GM21528 (cell line): ENCODE data around the gene SPAG7.

ENCODE experiments used
- ATAC-seq: cut with Tn5 transposase; IDR thresholded peaks from one replicate; pipeline ENCODE4 v1.9.1; 2021; ENCODE audit warnings: mild to moderate bottlenecking, moderate library complexity; ENCODE audit not compliant: unreplicated experiment, low FRiP score

SPAG7 gene

DNA sequence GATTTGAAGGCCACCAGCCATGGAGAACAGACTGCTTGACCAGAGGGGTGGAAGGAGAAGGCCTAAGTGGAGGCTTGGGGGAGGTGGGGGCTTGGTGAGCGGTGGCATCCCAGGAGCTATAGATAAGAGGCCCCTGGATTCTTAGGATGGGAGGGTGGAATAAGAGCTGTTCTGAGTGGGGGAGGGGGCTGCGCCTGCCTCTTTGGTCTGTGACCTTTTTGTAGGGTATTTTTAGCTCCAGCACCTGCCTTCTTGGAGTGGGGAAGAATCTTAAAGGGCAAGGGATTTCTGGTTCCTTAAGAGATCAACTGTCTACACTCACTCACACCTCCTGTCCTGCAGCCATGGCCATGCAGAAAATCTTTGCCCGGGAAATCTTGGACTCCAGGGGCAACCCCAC lies 16.1 kb downstream of the SPAG7 start:
- no peak for ATAC-seq

DNA sequence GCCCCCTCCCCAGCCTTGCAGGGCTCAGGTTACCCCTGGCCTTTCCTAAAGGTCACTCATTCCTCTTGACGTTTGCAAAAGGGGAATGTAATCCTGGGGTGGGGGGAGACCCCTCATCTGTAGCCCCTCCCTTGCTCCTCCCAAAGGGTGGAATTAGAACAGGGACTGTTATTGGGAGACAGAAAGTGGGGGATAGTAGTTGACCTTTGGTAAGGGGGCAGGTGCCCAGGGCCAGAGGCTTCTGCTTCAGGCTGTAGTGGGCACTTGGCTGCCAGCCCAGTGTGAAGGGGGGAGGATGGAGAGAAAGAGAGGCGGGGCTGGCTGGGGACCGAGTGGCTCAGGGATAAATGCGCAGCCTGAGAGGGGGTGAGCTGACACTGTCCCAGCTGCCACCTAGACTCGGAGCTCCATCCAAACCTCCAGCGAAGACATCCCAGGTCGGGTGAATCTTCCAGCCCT lies 16.8 kb downstream of the SPAG7 start, which contains the start of gene ENO3:
ENO3 (plus strand) TSS at position 374 of the 459 bp plus-strand sequence. CDS start 711 bp downstream, outside the sequence.
- ATAC-seq: no peak

DNA sequence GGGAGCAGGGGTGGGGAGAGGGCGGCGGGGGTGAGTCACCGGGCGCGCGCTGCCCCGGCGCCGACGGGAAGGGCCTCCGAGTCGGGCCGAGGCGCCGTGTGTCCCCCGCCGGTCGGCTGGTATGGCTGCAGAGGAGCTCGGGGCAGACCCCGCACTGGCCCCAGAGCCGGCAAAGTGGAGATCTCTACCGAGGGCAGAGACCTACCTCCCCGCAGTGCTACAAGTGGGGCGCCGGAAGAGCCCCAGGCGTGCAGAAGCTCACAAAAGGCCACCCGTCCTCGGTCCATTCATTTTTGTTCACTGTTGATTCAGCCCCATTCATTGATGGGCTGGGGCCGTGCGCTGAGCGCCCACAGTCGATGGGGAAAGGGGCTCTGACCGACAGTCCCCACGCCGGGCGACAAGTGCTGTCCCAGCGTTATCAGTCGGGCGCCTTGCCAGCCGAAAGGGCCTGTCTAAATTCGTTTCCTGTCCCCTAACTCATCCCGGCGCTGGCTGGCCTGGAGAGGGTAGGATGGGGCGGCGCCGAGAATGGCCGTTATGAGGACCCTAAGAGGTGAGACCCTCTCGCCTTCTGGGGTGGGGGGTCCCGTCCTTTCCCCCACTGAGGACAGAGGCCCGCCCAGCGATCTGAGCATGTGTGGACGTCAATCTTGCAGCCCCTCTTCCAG lies 17.4 kb downstream of the SPAG7 start:
- peak; percentile 1 for ATAC-seq

DNA sequence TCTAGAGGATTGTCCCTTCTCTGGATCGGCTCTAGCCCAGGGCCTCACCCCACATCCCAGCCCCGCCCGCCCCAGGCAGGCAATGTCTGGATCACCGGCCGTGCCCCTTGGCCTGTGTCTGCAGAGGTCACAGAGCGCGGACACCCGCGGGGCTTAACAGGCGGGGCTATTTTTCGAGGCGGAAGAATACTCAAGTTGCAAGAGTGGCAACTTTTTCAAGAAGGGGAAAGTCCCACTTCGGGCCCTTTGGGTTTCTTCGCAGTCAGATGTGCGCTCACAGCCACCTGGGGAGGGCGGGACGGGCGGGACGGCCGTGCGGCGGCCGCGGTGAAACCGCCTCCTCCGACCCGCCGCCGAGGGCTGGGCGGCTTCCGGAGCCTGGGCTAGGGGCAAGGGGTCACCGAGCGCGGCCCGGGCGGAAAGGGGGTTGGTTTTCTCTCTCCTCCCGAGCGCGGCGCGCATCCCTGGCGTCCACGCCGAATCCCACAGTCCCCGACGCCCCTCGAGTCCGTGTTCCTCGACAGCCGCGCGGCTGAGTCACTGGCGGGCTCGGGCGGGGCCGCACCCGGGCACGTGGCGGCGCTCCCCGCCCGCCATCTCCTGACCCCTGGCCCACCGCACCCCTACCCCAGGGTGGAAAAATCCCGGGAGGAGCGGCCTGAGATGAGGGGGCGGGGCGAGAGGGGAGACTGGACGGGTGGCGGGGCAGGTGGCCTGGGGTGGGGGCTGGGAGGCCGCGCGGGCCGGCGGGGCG lies 18.1 kb downstream of the SPAG7 start:
- peak; percentile 30 for ATAC-seq

DNA sequence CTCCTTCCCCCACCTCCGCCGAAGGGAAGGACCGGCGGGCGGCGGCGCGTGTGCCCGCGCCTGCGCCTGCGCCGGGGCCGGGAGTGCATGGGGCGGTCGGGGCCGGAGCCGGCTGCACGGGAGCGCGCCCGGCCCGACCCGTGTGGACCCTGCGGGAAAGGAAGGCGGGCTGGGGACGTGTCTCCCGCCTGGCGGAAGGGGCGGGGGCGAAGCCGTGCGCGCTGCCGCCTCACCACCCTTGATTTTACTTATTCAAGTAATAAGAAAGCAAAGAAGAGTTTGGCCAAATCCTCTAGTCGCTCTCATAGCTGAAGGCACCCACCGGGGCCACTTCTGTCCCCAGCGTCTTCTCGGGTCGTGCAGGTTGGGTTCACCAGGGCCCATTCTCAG lies 18.7 kb downstream of the SPAG7 start:
- ATAC-seq: peak; percentile 35

DNA sequence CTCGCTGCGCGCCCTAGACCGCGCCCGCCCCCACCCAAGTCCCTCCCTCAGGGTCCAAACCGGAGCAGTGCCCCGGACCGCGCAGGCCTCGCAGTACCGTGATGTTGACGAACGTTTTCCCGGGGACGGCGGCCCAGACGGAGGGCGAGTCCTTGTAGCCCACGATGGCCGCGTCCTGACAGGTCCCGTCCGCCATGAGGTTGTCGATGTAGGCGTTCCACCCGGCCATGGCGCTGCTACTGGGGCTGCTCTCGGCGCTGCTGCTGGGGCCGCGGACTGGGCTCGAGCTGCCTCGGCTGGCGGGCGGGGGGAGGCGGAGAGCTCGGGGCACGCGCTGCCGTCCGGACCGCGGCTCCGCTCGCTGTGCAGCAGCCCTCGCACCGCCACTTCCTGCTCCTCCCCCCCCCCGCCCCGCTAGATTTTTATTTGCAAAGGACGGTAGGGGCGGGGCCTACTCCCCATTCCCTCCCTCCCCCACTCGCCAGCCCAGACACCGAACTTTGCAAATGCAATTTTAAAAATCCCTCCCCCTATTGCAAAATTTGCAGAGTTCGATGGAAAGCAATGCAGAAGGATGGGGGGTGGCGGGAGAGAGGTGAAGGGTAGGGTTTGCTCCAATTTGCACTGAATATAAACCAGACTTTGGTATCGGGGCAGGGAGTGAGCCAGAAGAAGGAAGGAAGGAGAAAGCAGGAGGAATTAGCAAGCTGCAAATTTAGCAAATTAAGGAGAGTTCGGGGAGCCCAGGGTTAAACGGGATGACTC lies 19.3 kb downstream of the SPAG7 start, which contains the start of gene PFN1:
PFN1 (minus strand) TSS at position 365 of the 765 bp plus-strand sequence; CDS start at position 229, 136 bp downstream.
- ATAC-seq: peak; percentile 16

DNA sequence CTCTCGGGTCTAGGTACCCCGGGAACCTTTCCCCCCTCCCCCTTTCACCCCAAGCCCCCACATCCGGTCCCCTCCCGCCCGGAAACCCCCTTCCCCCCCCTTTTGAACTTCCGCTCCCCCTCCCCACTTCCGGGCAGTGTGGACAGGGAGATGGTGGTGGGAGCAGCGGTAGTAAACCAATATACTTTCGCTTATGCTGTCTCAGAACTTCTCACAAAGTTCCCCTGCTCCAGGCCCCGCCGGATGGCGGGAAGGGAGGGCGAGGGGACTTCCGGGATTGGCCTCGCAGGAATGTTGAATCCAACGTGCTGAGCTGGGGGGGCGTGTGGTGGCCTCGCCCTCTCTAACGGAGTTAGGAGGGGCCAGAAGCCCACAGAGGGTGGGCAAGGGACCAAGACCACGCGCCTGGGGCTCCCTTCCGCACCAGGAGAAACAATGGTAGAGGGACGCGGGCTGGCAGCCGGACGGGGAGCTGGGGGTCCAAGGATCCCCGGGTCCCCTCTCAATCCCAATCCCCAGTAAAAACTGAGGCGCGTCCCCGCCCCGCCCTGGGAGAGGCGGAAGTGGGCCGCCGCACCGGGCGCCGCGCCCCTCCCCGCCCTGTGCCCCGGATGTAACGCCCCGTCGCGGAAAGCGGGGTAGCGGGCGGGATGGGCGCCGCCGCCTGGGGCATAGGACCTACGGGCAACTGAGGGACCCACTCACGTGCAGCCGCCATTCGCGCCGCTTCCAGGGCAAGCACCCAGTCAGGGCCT lies 20.0 kb downstream of the SPAG7 start:
- no peak for ATAC-seq

DNA sequence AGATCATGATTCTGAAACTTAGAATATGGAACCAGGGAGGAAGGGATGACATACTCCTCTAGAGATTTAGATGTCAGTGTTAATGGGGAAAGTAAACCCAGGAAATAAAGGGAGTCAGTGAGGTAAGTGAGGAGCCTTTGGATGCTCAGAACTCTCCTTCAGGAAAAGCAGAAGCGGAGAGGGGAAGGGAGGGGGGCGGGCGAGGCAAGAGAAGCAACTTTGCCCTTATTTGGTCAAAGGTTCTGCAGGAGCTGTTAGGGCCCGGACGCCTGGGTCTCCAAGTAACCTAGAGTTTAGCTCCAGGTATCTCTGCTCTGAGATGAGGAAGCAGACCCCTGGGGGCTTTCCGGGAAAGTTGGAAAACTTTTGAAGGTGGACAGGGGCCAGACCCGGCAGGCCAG lies 20.6 kb downstream of the SPAG7 start:
- ATAC-seq: no peak

DNA sequence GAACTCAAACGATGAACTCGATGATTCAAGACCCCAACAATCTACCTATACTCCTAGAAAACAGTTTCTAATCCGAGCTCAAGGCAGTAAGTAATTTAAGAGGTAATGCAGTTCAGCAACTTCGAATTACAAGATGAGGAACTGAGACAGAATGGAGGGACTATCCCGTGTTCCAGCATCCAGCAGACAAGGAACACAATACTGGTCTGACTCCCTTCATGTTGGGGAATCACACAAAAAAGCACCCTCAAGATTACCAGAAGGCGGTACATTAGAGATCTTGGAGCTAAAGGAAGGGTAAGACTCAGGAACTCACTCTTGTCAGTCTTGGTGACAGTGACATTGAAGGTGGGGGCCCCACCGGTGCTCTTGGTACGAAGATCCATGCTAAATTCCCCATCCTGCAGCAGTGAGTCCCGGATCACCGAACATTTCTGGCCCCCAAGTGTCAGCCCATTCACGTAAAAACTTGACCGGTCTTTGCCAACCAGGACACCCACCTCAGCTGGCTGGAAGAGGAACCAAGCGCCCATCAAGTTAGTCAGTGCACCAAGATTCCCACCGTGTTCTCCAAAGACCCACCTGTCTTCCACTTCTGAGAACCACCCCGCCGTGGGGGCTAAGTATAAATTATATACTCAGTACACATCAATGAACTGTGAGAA lies 21.2 kb downstream of the SPAG7 start:
- no peak for ATAC-seq

DNA sequence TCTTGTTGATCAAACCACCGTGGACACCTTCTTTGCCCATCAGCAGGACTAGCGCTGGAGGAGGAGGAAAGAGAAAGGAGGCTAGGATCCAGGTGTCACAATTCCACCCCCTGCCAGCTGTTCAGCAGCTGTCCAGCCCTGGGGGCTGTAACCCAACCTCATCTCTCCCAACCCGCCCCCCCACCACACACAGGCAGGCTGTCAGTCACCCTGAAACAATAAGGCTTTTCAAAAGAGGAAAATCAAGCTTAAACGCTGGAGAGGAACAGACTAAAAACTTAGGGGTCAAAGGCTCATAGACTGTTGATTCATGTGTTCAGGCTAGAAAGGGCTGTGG lies 21.7 kb downstream of the SPAG7 start:
- no peak for ATAC-seq

DNA sequence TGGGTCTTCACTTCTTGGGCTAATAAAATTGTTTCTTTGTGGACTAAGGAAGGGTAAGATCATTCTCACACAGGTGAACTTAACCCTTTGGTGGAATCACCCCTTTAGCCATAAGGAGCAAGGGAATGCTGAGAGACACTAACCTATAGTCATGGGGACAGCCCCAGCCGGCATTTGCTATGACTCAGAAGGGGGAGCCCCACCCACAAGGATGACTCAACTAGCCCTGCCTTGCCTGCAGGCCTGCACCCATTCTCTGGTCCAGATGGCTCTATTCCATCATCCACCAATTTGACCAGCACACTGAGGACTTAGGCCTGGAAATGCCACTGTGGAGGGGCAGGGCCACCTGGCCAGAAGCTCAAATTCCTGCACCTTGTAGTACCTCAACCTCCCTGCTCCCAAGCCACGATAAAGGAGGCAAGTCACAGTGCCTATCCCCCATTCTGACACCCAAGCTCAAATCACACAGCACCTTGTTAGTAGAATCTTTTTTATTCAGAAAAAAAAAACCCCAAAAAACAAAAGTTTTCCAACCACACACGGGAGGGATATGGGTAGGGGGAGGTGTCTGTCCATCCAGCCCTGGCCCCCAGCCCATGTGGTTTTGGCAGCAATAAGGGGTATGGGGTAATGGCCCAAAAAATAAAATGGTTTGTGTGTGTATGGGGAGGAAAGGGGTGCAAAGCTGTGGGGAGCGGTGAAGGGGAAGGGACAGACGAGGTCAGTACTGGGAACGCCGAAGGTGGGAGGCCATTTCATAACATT lies 22.3 kb downstream of the SPAG7 start:
- ATAC-seq: no peak

DNA sequence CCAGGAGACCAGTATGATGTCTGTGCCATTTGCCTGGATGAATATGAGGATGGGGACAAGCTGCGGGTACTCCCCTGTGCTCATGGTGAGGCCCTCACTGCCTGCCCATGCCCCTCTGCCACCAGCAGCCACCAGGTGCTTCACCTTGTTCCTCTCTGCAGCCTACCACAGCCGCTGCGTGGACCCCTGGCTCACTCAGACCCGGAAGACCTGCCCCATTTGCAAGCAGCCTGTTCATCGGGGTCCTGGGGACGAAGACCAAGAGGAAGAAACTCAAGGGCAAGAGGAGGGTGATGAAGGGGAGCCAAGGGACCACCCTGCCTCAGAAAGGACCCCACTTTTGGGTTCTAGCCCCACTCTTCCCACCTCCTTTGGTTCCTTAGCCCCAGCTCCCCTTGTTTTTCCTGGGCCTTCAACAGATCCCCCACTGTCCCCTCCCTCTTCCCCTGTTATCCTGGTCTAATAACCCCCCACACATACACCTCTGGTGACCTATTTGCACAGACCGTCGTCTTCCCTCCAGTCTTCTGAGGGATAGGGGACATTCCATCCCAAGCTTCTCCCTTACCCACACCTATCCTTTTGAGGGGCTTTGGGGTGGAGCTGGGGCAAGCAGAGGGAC lies 23.0 kb downstream of the SPAG7 start:
- no peak for ATAC-seq

DNA sequence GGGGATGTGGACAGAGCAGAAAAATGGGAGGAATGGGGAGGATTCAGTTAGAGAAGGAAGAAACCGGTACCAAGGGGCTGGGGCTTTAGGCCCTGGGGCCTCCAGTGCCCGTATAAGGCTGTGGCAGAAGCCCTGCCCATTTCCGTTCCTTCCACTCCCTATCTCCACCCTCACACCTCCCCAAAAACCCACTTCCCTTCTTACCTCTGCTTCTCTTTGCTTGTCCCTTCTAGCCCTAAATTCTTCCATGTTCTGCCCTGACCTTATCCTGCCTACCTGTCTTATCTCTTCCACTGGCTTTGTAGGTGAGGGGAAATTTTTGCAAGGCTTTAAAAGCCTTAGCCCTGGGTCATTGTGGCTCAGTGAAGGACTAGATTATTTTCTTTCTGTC lies 23.5 kb downstream of the SPAG7 start:
- no peak for ATAC-seq

DNA sequence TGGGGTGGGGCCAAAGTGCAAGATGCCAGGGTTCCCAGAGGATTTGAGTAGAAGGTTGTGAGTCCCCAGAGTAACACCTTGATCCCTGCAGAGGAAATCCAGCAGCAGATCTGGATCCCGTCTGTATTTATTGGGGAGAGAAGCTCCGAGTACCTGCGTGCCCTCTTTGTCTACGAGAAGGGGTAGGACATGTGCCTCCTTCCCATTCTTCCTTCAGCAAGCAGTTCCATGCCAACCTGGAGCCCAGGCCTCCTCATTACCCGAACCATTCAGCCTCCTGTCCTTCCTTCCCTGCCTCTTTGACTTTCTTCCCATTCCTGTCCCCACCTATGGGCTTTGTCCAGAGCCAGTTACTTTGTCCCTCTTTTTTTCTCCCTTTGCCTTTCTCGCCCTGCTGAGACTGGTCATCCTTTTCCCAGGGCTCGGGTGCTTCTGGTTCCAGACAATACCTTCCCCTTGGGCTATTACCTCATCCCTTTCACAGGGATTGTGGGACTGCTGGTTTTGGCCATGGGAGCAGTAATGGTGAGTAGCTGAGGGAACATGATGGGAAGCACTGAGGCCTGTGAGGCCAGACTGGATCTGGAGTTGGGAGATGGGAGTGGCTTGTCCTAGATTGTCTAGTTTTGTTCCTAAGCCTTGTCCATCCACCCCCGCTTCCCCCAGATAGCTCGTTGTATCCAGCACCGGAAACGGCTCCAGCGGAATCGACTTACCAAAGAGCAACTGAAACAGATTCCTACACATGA lies 24.7 kb downstream of the SPAG7 start:
- ATAC-seq: no peak

DNA sequence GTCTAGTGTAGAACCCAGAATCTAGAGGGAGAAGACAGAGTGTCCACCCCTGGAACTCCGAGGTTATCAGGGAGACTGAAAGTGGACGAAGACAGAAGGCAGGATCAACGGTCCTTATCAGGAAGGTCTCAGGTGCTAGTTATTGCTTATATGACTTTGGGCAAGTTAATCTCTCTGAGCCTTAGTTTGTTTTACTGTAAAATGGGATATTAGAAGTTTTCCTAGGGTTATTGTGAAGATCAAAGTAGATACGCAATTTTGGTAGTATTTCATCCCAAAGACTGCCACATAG lies 26.4 kb downstream of the SPAG7 start:
- no peak for ATAC-seq

DNA sequence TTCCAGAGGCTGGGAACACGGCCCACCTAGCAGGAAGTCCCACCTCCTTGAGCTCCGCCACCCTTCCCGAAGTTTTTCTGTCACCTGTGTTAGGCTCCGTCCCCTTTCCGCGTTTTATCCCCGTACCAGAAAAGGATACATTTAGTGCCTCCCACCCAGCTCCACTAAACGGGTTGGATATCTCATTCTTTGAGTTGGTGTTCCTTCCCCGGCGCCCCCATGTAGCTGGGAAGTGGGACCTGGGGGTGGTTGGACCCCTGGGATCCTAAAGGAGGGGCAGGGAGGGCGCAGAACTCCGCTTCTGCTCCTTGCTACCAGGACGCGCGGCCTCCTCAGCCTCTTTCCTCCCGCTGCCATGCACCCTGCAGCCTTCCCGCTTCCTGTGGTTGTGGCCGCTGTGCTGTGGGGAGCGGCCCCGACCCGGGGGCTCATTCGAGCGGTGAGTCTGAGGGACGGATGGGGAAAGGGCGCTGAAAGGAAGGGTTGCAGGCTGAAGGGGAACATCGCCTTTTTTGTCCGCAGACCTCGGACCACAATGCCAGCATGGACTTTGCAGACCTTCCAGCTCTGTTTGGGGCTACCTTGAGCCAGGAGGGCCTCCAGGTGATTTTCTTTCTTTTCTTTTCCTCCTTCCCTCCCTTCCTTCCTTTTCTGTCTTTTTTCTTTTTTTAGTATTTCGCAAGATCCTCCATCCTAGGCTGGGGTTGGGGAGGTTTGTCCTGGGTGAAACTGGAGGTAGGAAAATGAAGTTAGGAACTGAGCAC lies 26.9 kb downstream of the SPAG7 start:
- no peak for ATAC-seq

DNA sequence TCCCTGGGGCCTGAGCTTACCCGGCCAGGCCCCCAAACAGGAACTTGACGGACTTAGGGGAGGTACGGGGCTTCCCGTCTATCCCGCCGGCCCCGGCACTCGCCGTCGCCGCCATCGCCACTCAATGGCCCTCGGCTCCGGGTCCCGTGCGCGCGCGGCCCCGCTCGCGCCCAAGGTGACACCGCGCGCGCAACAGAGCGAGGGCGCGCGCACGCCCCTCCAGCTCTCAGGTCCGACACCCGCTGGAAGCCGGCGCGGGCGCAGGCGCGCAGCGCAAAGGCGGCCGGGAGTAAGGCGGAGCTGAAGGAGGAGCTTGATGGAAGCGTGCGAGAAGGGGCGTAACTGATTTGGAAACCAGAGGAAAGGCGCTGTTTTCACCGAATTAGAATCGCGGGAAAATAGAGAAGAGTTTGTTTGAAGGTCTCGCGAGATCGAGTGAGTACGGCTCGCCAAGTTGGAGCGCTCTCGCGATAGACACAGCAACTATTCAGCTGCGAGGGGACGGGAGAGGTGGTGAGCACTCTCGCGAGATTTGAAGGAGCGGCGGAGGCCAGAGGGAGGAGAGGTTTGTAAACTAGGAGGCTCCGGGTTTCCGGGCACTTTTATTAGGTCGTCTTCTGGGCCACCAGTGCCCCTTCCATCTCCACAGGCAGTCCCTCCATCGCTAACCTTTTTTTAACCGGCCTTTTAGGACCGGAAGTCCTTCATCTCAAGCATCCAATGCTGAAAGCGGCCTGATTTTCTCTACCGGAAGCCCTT lies 27.6 kb downstream of the SPAG7 start, which contains the start of the genes RNF167 and SLC25A11:
RNF167 (plus strand) TSS at position 473 of the 759 bp plus-strand sequence. CDS start 642 bp downstream, outside the sequence.
SLC25A11 (minus strand) TSS at position 251 of the 759 bp plus-strand sequence; CDS start at position 115, 136 bp downstream.
- ATAC-seq: peak; percentile 71
